Measurements from ENCODE around the gene SLC25A33.
"Not testable (repeated sequence)": the region's sequence is repeated elsewhere in the genome, so short reads cannot be mapped to it uniquely, and the experiment has no call there.

SLC25A33 gene, protein sequence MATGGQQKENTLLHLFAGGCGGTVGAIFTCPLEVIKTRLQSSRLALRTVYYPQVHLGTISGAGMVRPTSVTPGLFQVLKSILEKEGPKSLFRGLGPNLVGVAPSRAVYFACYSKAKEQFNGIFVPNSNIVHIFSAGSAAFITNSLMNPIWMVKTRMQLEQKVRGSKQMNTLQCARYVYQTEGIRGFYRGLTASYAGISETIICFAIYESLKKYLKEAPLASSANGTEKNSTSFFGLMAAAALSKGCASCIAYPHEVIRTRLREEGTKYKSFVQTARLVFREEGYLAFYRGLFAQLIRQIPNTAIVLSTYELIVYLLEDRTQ

DNA sequence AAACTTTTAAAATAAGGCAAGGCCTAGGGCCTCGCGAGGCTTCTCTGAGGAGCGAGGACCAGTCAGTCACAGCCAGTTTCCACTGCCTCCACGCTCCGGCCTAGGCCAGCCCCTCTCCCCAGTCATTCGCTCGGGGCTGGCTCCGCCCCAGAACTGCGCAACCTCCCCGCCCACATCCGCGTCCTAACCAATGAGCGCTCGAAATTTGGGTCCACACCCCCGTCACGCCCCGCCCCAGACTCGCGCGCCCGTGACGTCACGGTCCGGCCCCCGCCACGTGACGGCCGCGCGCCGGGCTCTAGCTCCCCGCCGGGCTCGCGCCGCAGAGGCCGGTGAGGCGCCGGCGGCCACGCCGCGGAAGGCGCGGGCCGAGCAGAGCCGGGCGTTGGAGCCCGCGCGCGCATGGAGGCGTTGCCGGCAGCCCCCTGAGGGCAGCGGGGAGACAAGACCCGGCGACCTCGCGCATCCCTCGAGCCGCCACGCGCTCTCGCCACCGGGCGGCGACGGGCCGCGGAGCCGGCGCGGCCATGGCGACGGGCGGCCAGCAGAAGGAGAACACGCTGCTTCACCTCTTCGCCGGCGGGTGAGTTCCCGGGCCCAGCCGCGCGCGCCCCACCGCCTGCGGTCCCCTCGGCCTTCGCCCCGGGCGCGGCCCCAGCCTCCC lies at the start of gene SLC25A33:
TSS of gene SLC25A33 (plus strand) at position 301 of the 664 bp plus-strand sequence. CDS start at position 528, 227 bp downstream.
- peak; percentile 100 for DNase-seq

DNA sequence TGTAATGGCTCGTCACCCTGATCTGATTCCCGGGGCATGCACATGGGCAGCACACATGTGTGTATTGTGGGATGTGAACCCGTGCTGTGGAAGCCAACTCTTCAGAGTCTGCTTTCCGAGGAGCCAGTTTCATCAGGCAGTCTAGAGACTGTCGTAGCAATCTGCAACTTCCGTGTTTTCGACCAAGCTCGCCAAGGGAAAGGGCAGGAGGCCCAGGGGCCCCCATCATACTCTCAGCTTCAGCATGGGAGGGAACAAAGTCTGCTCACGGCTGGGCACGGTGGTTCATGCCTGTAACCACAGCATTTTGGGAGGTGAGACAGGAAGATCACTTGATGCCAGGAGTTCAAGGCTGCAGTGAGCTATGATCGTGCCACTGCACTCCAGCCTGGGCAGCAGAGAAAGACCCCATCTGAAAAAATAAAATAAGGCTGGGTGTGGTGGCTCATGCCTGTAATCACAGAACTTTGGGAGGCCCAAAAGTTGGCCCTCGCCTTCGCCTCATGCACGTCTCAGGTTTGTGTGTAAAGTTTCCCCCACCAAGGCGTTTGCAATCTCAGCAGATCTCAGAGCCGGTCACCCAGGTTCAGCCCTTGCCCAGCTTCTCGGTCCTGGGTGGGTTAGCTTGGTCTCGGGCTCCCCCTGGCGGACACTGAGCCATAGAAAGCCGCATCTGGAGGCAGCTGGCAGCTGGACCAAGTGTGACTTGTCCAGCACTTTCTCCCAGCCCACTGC lies 48.5 kb upstream of the SLC25A33 start:
- DNase-seq = peak; percentile 97

DNA sequence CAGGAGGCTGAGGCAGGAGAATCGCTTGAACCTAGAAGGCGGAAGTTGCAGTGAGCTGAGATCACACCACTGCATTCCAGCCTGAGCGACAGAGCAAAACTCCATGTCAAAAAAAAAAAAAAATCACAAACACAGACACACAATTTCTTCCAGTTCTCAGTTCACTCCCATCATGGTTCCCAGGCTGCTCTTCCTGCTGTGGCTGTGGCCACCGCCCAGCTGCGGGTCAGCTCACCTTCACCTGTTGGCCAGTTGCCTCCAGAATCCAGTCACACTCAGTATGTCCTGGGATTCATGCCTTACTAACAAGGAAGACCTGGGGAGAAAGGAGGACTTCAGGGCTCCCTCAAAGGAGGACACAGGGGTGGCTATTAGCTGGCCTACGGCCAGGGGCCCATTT lies 45.9 kb upstream of the SLC25A33 start:
- no peak for DNase-seq

DNA sequence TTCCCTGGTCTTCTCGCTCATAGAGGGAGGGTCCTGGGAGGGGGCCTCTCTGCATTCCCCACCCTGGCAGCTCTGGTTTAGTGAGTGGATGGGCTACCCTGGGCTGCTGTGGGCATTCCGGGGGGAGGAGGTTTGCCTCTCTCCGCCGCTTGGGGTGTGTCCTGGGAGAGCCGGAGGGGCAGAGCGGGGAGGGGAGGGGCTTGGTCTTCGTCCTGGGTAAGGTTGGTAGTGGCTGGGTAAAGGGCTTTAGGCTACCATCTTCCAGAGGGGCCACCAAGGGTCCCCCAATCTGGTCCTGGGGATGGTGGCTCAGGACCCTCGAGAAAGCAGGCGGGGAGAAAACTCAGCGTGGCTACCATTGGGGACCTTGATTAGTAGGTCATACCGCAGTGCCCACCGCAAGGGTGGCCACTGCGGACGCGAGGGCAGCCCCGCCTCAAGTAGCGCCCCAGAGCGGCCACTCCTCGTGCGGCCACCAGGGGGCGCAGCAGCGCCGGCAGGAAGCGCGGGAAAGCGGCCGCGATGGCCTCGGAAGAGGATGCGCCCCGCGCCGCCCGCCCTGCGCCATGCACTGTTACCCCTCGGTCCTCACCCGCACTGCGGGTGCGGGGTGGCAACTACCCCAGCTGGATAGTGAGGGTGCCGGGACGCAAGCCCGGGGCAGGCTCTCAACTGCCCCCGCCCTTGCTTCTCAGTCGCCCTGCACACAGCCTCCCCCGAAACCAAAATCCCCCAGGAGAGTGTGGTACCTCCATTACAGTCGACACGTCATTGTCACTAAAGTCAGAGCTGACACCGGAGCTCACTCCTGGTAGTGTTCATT lies 44.1 kb upstream of the SLC25A33 start:
- peak; percentile 96 for DNase-seq

DNA sequence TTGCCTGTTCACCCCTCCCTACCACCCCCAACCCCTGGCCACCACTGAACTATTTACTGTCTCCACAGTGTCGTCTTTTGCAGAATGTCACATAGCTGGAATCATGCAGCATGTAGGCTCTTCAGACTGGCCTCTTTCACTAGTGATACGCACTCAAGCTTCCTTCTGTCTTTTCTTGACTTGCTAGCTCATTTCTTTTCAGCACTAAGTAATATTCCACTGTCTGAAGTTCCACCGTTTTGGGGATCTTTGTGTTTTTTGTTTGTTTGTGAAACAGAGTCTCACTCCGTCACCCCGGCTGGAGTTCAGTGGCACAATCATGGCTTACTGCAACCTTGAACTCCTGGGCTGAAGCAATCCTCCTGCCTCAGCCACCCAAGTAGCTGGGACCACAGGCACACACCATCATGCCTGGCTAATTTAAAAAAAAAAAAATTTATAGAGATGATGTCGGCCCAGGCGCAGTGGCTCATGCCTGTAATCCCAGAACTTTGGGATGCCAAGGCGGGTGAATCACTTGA lies 43.4 kb upstream of the SLC25A33 start:
- no peak for DNase-seq

DNA sequence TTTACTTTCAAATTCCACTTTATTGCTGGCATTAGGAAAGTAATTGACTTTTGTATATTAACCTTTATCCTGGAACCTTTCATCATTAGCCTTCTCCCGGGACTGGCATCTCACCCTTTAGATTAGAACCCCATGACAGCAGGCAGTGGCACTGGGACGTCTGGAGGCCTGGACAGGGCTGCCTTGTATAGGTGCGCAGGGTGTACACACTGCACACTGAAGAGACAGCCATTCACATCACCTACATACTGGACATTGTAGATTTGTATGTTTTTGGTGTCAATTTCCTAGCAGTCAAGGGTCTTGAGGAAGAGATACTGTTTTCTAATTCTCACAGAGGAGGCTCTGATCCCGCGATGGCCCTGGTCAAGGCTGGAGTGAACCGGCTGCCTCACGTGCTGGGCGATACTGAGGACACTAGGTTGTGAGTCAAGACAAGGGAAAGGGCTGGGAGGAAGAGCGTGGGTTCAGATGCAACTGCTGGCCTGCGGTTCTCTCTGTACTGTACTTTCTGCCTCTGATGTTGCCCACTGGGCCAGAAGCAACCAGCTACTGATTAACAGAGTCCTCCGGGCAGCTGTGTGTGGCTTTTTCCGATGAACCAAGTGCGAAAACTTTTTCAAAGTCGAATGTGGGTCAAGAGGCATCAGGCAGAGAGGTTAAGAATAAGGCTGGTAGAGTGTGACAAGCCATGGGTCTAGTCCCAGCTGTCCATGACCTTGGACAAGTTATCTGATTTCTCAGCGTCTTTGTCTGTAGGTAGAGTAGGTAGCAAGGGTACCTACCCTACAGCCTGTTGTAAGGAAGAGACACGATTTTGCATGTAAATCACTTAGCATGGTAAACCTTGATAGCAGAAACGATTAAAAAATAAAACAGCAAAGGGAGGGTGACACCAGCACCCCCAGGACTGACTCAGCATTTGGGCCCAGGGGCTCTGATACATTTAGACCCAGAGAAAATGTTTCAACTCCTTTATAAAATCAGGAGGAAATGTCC lies 38.2 kb upstream of the SLC25A33 start:
- no peak for DNase-seq

DNA sequence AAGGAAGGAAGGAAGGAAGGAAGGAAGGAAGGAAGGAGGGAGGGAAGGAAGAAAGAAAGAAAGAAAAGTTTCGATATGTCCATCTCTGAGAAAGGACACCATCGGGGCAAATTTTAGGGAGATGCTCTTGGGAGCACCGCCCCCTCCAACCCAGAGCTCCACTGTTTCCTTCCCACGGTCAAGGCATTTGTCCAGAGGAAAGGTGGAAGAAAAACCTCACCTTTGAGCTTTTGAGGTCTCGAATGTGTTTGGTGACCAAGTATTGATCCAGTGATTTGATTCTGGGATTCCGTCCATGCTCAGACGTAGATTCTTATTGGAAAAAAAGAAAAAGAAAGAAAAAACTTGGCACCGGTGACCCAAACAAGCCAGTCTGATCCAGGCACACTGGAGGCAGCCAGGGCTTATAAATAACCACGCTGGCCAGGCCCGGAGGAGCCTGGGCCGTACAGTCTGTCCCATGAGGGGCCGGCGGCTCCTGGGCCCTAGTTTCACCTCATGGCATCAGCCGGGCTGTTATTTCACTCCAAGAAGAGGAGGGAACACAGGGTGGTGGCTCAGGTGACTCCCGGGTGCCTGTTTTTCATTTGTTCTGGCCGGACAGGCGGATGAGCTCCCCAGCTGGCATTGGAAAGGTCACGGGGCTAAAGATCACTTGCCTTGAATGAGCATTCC lies 36.1 kb upstream of the SLC25A33 start:
- no peak for DNase-seq

DNA sequence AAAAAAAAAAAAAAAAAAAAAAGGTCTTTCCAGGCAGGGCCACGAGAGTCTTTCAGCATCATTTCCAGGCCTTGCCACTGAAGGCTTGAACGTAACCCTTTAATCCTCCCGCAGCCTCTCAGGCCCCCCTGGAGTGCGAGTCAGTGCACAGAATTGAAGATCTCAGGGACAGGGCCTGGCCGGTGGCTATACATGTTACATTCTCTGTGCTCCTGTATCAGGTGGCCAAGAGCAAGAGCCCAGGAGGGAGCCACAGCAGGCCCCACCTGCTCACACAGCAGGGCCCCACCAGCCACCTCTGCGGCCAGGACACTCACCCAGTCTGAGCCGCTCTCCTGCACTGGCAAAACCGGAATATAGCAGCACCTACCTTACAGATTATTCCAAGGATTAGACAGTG lies 34.1 kb upstream of the SLC25A33 start:
- peak; percentile 99 for DNase-seq

DNA sequence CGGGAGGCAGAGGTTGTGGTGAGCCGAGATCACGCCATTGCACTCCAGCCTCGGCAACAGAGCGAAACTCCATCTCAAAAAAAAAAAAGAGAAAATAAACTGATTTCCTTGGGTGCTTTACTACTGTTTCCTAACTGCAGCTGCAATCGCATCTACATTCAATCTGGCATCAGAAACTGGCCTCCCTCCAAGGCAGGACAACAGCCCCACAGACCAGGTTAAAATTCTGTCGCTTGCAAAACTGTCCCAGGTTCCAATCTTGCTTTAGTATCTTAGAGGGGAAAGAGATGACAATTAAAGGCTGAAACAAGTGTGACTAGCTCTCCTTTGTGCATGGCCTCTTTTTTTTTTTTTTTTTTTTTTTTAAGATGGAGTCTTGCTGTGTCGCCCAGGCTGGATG lies 32.4 kb upstream of the SLC25A33 start:
- DNase-seq = no peak

DNA sequence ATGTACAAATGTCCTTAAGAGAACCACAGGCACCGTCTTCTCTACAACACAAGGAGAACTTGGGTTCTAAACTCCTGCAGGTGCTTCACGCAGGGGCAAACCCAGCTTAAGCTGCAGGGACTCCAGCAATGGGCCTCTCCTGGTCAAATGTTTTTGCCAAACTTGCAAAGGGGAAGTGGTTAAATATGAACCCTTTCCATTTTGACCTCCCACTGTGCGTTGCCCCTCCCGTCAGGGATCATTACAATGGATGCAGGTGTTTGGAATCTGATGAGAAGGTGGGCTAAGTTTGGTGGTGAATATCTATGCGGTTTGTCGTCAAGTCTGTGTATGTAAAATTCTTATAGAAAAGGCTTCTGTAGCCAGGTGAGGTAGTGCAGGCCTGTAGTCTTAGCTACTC lies 29.1 kb upstream of the SLC25A33 start:
- no peak for DNase-seq

DNA sequence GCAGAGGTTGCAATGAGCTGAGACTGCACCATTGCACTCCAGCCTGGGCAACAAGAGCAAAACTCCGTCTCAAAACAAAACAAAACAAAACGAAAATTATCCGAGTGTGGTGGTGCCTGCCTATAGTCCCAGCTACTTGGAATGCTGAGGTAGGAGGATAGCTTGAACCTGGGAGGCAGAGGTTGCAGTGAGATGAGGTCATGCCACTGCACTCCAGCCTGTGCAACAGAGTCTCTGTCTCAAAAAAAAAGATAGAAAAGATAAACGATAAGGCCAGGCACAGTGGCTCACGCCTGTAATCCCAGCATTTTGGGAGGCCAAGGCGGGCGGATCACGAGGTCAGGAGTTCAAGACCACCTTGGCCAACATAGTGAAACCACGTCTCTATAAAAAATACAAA lies 23.7 kb upstream of the SLC25A33 start:
- not testable (repeated sequence) for DNase-seq

DNA sequence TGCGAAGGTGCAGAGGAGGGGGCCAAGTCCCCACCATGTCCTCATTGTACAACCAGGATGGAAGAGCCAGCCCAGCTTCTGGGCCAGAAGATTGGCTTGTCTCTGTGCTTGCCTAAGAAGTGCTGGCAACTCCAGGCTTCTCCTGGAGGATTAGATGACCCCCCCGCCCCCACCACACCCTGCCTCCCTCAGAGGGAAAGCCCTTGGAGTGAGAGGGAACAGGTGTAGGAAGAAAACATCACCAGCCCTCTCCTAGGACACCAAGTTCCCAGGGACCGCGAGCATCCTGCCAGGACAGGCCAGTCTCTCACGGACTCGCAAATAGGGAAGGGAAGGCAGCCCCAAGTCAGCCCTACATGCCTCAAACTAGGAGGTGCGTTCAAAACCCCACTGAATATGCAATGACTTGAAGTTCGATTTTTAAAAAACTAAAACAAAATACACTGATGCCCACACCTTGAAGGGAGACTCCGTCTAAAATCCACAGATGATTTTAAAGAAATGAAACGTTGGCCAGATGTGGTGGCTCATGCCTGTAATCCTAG lies 20.7 kb upstream of the SLC25A33 start:
- DNase-seq = no peak

DNA sequence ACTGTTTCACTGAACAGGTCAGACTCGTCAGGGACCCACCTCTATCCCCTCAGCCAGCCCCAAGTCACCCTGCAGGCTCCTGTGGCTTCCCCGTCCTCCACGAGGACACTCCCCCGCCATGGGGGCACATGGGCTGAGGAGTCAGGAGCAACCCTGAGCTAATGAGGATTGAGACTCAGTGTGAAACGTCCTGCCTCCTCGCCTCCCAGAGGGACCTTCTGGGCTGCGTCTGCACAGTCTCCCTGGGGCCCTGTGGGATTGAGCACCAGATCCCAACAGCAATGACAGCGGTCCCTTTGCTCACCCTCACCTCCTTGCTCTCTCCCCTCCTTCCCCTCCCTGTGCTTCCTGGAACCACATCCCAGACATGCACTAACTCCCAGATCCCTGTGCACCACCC lies 18.9 kb upstream of the SLC25A33 start:
- DNase-seq = no peak

DNA sequence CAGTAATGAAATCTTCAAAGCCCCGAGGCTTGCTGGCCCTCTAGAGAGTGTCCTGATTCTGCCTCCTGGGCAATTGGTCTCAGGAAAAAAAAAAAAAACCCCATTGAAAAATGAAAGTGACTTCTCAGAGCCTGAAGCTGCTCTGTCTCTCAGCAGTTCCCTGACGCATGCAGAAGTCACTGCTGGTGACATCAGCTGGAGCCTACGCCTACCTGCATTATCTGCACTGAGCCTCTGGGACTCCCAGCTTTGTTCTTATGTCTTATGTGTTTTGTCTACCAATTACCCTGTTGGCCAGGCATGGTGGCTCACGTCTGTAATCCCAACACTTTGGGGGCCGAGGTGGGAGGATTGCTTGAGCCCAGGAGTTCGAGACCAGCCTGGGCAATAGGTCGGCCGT lies 10.1 kb upstream of the SLC25A33 start:
- no peak for DNase-seq

DNA sequence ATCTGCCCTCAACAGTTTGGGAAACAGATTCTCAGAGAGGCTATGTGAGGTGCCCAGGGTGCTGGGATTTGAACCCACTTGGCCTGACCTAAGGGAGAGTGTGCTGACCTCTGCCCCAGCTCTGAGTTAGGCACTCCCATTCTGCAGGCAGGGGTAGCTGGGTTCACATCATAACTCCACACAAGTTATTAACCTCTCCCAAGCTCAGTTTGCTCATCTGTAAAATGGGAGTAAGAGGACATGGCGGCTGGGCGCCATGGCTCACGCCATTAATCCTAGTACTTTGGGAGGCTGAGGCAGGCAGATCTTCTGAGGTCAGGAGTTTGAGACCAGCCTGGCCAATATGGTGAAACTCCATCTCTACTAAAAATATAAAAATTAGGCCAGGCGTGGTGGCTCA lies 8.9 kb upstream of the SLC25A33 start:
- DNase-seq = no peak

DNA sequence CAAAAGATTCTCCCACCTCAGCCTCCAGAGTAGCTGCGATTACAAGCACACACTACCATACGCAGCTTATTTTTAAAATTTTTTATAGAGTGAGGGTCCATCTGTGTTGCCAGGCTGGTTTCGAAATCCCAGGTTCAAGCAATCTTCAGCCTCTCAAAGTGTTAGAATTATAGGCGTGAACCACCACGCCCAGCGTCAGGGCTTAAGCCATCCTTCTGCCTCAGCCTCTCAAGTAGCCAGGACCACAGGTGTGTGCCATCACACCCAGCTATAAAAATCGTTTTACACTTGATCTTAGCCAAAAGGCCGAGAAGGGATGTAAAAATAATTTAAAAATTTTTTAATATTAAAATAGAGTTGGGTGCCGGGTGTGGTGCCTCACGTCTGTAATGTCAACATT lies 4.3 kb upstream of the SLC25A33 start:
- no peak for DNase-seq

DNA sequence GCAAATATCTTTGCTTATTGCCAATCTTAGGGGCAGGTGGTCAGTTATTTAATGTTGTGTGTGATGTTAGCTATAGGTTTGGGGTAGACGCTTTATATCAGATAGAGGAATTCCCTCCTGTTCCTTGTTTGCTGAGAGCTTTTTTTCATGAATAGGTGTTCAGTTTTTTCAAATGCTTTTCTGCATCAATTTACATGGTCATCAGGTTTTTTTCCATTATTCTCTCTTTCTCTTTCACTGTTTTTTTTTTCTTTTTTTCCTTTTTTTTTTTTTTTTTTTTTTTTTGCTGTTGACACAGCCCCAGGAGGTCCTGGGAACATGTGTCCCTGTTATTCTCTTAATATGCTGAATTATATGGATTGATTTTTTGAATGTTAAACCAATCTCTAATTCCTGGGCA lies 3.0 kb upstream of the SLC25A33 start:
- DNase-seq = no peak

DNA sequence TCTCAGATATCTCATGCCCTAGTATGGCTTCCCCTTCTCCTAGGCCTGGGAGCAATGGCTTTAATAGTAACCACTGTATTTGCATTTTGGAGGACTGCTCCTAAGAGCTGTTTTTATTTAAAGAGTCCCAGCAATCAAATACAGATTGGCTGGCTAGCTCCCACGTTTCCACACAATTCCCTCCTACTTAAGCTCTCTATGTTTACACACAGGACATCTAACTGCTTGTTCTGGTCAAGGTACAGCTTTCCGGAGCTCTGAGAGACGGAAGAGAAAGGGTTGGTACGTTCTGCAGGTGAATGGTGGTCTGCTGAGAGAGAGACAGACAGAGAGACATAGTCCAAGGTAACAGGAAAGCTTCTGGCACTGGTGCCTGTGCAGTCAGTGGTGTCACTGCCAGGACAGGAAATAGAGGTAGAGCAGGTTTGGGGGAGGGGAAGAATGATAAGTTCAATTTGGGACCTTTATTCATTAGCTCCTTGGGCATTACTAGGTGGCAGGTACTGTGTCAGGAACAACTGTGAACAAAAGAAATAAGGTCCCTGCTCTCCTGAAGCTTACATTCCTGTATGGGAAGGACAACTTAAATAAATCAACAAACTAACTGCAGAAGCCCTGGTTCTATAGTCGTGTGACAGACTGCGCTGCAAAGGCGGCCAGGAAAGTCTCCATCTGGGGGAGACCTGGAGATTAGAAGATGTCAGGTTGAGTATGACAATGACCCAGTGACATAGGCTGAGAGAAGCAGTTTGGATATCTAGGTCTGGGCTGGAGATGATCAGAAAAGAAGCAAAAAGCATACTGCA lies 1.2 kb upstream of the SLC25A33 start:
- peak; percentile 98 for DNase-seq

DNA sequence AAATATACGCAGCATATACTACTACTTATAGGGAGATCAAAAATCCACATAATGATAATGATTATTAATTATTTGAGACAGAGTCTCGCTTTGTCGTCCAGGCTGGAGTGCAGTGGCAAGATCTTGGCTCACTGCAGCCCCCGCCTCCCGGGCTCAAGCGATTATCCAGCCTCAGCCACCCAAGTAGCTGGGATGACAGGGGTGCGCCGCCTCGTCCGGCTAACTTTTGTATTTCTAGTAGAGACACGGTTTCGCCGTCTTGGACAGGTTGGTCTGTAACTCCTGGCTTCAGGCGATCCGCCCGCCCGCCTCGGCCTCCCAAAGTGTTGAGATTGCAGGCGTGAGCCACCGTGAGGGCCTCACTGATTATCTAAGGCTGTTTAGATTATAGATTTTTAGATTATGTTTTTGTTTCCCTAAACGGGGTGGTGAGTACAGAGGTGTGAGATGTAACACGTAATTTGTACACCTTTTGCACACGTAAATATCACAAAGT lies 548 bp upstream of the SLC25A33 start:
- DNase-seq = no peak

Data from NCI-H510A treated with DMSO at 0.1 percent for 48 hours (cell line).